Colonic mucosa (tissue), 4 donors: ENCODE results near the gene PMEPA1. TPM values are rescaled to one million over a fixed set of nuclear protein-coding genes. Genes with fewer than 3 reads are reported as not detected.

ENCODE experiments used
- DNase-seq: peaks from one replicate; pipeline ENCODE4 v3.0.0-alpha.2; 2020
- H3K27ac ChIP-seq: fragments of 200-600 bp; one replicate; pipeline ENCODE4 v1.8.0; 2021
- H3K27me3 ChIP-seq: fragments of 200-600 bp; one replicate; pipeline ENCODE4 v1.8.0; 2021
- H3K36me3 ChIP-seq: fragments of 200-600 bp; one replicate; pipeline ENCODE4 v1.8.0; 2021
- H3K4me1 ChIP-seq: fragments of 200-600 bp; one replicate; pipeline ENCODE4 v1.8.0; 2021; ENCODE audit warnings: mild to moderate bottlenecking
- H3K4me3 ChIP-seq: fragments of 200-600 bp; one replicate; pipeline ENCODE4 v1.8.0; 2021
- H3K9ac ChIP-seq, 2 donors: one replicate each; pipeline ENCODE4 v1.7.0; 2013; ENCODE audit warnings: control low read depth in 2 of 2, low read depth in 2 of 2, low read length in 2 of 2
- H3K9me3 ChIP-seq: fragments of 200-600 bp; one replicate; pipeline ENCODE4 v1.8.0; 2021
- CTCF ChIP-seq: fragments of 200-600 bp; IDR thresholded peaks from one replicate; pipeline ENCODE4 v1.8.0; 2022; ENCODE audit warnings: antibody characterized with exemption, mild to moderate bottlenecking
- intact Hi-C: fragments of 100-400 bp; cut with DNase I; formaldehyde crosslinking; loops from one replicate; pipeline ENCODE4 v1.14.1; 2022
- total RNA-seq, 2 donors: library from RNA; stranded (reverse); fragmentation: NEBNext Ultra II Directional in 1 of 2; extraction: Animal tissue kit (Norgen Biotek cat#: 25700) in 1 of 2; gene quantifications; one replicate each; pipeline ENCODE4 v1.2.1, GENCODE V29; 2021
- donor health status: healthy.
- donor health status: DM: no; HTN: no; CAD: no.
- donor health status: DM: no; HTN: no; CAD: no.

PMEPA1 gene
- total RNA-seq, 2 donors from 2014 or later = 13.0 to 26.1 TPM

DNA sequence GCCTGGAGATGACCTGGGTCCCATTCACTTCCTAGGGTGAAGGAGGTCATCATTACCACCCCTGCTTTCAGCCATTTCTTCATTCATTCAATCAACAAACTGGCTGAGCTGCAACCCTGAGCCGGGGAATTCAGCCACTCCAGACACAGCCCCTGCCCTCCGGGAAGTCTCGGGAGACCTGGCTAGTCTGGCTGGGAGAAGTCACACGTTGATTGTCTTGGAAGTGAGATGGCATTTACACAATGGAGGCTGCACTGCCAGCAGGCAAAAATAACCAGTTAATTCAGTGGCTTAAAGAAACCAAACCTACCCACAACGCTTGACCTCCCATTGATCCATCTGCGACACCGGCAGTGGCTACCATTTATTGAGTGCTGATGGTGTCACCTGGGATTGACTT, 2.0 kb upstream of the PMEPA1 start:
- Histone ChIP-seq H3K9ac (no peak overlapping the region), H3K4me1 (peaks cover 5% of the 10 kb centered on the region), H3K27me3 (no peaks in the 10 kb centered on the region), H3K36me3 (no peaks in the 10 kb centered on the region), H3K9me3 (no peaks in the 10 kb centered on the region), H3K27ac (no peak overlapping the region), H3K4me3 (no peak overlapping the region)
- intact Hi-C loops = no loop called here
- no peak for DNase-seq
- no peak for TF ChIP-seq CTCF

- Histone ChIP-seq H3K27me3 (no peaks in the 10 kb centered on the region), H3K36me3 (no peaks in the 10 kb centered on the region), H3K4me1 (peaks cover 5% of the 10 kb centered on the region), H3K9ac (peak overlapping the region in 1 of 2 donors; percentile 47), H3K9me3 (no peaks in the 10 kb centered on the region), H3K27ac (peak overlapping the region; percentile 82), H3K4me3 (no peak overlapping the region)
- no peak for TF ChIP-seq CTCF
- DNase-seq = no peak
- intact Hi-C loops = no loop called here
Observed at GRCh38 chr20:57711311-57711712, 1.5 kb upstream of the PMEPA1 start.

DNA sequence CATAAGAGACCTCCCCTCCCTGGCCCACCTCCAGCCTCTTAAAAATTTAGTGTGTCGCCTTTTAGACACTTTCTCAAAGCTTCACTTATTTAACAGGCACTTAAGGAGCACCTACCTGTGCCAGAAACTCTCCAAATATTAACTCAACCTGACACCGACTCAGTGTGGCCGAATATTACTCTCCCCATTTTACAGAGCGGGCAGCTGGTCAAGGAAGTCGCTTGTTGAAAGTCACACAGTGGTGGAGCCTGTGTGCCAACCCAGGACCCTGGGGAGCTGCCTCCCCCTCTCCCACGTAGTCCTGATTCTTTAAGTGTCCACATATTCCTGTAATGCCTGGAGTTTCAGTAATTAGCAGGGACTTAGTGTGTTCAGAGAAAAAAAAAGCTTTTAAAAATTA, 1.0 kb upstream of the PMEPA1 start:
- no peaks in the 10 kb centered on the region for H3K9me3 ChIP-seq
- no peaks in the 10 kb centered on the region for H3K36me3 ChIP-seq
- peaks cover 5% of the 10 kb centered on the region for H3K4me1 ChIP-seq
- H3K9ac ChIP-seq = peak overlapping the region; percentile 47 to 86
- H3K4me3 ChIP-seq = peak overlapping the region; percentile 70
- no peaks in the 10 kb centered on the region for H3K27me3 ChIP-seq
- no peak for TF ChIP-seq CTCF
- DNase-seq = no peak
- intact Hi-C loops = no loop called here
- peak overlapping the region; percentile 82 for H3K27ac ChIP-seq

GRCh38 chr20:57708694-57709673, 831 bp downstream of the PMEPA1 start:
- Histone ChIP-seq H3K4me3 (peak overlapping the region; percentile 45), H3K27me3 (no peaks in the 10 kb centered on the region), H3K27ac (peak overlapping the region; percentile 17), H3K9ac (peak overlapping the region; percentile 76 to 92), H3K9me3 (no peaks in the 10 kb centered on the region), H3K4me1 (peaks cover 5% of the 10 kb centered on the region), H3K36me3 (no peaks in the 10 kb centered on the region)
- intact Hi-C loops = no loop called here
- no peak for TF ChIP-seq CTCF
- DNase-seq = peak; percentile 49

GRCh38 chr20:57707849-57708693, 1.7 kb downstream of the PMEPA1 start:
- peak overlapping the region; percentile 17 for H3K27ac ChIP-seq
- H3K4me1 ChIP-seq = peaks cover 5% of the 10 kb centered on the region
- peak overlapping the region; percentile 76 to 86 for H3K9ac ChIP-seq
- H3K4me3 ChIP-seq = peak overlapping the region; percentile 45
- H3K27me3 ChIP-seq = no peaks in the 10 kb centered on the region
- H3K36me3 ChIP-seq = no peaks in the 10 kb centered on the region
- intact Hi-C loops = no loop called here
- no peak for DNase-seq
- H3K9me3 ChIP-seq = no peaks in the 10 kb centered on the region
- TF ChIP-seq CTCF = no peak
